Calu3 (cell line): ENCODE data around the gene DERL3. TPM values are rescaled to one million over a fixed set of nuclear protein-coding genes. Genes with fewer than 3 reads are reported as not detected.

ENCODE experiments used
- BruUV-seq: library from RNA; stranded (reverse); fragments of 400-500 nt; replicated peaks from 2 replicates; lab custom pipeline; 2021; lab: Mats Ljungman, UMichigan
- CTCF ChIA-PET: fragments of 300-600 bp; sonication (Branson Sonifier 250); formaldehyde crosslinking; loops from one replicate; lab custom pipeline; 2022; ENCODE audit warnings: antibody characterized with exemption; lab: Charles Lee
- DNase-seq: peaks from one replicate; pipeline ENCODE4 v3.0.0; 2022
- H3K27ac Mint-ChIP-seq: one replicate; pipeline ENCODE4 v1.8.0; 2022; ENCODE audit warnings: mixed read lengths; ENCODE audit not compliant: unreplicated experiment
- H3K27me3 Mint-ChIP-seq: one replicate; pipeline ENCODE4 v1.8.0; 2022; ENCODE audit warnings: mixed read lengths; ENCODE audit not compliant: unreplicated experiment
- H3K36me3 Mint-ChIP-seq: one replicate; pipeline ENCODE4 v1.8.0; 2022; ENCODE audit warnings: mild to moderate bottlenecking, moderate library complexity, mixed read lengths; ENCODE audit not compliant: insufficient read depth, unreplicated experiment
- H3K4me1 Mint-ChIP-seq: one replicate; pipeline ENCODE4 v1.8.0; 2022; ENCODE audit warnings: mild to moderate bottlenecking, low read depth, mixed read lengths; ENCODE audit not compliant: unreplicated experiment
- H3K4me3 Mint-ChIP-seq: one replicate; pipeline ENCODE4 v1.8.0; 2022; ENCODE audit warnings: mild to moderate bottlenecking, low read depth, moderate library complexity, mixed read lengths; ENCODE audit not compliant: unreplicated experiment
- H3K9me3 Mint-ChIP-seq: one replicate; pipeline ENCODE4 v1.8.0; 2022; ENCODE audit warnings: low read depth, mixed read lengths; ENCODE audit not compliant: unreplicated experiment
- CTCF ChIP-seq: fragments of 200-600 bp; IDR thresholded peaks from one replicate; pipeline ENCODE4 v1.8.0; 2022; ENCODE audit warnings: antibody characterized with exemption; ENCODE audit not compliant: unreplicated experiment
- intact Hi-C: fragments of 100-400 bp; cut with micrococcal nuclease; formaldehyde crosslinking; loops from one replicate; pipeline ENCODE4 v1.10.0; 2022; ENCODE audit not compliant: unreplicated experiment
- total RNA-seq: library from RNA; stranded (reverse); gene quantifications from 2 replicates; pipeline ENCODE4 v1.2.3, GENCODE V29; 2022

The DERL3 gene
- total RNA-seq, 1 experiment from 2014 or later: 3.7 TPM

- no peak for DNase-seq
- TF ChIP-seq CTCF: no peak
- Mint-ChIP-seq H3K27me3 (no peaks in the 10 kb centered on the region), H3K4me3 (no peak overlapping the region), H3K36me3 (peaks cover 66% of the 10 kb centered on the region), H3K4me1 (no peaks in the 10 kb centered on the region), H3K9me3 (no peaks in the 10 kb centered on the region), H3K27ac (no peak overlapping the region)
- CTCF ChIA-PET: no interaction called here
- BruUV-seq: no TSS peak
- intact Hi-C loops: no loop called here
Measured at GRCh38 chr22:23793326-23793725, 45.5 kb downstream of the DERL3 start.

- no peaks in the 10 kb centered on the region for H3K27me3 Mint-ChIP-seq
- intact Hi-C loops: no loop called here
- no peak for TF ChIP-seq CTCF
- no peaks in the 10 kb centered on the region for H3K4me1 Mint-ChIP-seq
- CTCF ChIA-PET: no interaction called here
- no peaks in the 10 kb centered on the region for H3K9me3 Mint-ChIP-seq
- H3K36me3 Mint-ChIP-seq: peaks cover 67% of the 10 kb centered on the region
- H3K27ac Mint-ChIP-seq: no peak overlapping the region
- no peak for DNase-seq
- BruUV-seq: no TSS peak
- H3K4me3 Mint-ChIP-seq: no peak overlapping the region
Measured at GRCh38 chr22:23791738-23792645, 46.8 kb downstream of the DERL3 start.

GRCh38 chr22:23790819-23791737 lies 47.7 kb downstream of the DERL3 start:
- DNase-seq: no peak
- no peak overlapping the region for H3K4me3 Mint-ChIP-seq
- CTCF ChIA-PET: interaction anchor here (0.5 kb wide), 1 partner anchor 33 kb away, joined by 3 read pairs; no protein-coding TSS in a partner anchor
- BruUV-seq: no TSS peak
- peaks cover 66% of the 10 kb centered on the region for H3K36me3 Mint-ChIP-seq
- no peaks in the 10 kb centered on the region for H3K4me1 Mint-ChIP-seq
- H3K9me3 Mint-ChIP-seq: no peaks in the 10 kb centered on the region
- no peak overlapping the region for H3K27ac Mint-ChIP-seq
- intact Hi-C loops: no loop called here
- H3K27me3 Mint-ChIP-seq: no peaks in the 10 kb centered on the region
- no peak for TF ChIP-seq CTCF

GRCh38 chr22:23789638-23790037 lies 49.2 kb downstream of the DERL3 start:
- Mint-ChIP-seq H3K27ac (no peak overlapping the region), H3K4me3 (no peak overlapping the region), H3K4me1 (peaks cover 2% of the 10 kb centered on the region), H3K27me3 (no peaks in the 10 kb centered on the region), H3K9me3 (no peaks in the 10 kb centered on the region), H3K36me3 (peaks cover 52% of the 10 kb centered on the region)
- CTCF ChIA-PET: interaction anchor here (0.8 kb wide), 1 partner anchor 19 kb away, joined by 5 read pairs; no protein-coding TSS in a partner anchor
- no peak for DNase-seq
- TF ChIP-seq CTCF: no peak
- intact Hi-C loops: loop anchor here (10.0 kb wide), 1 partner anchor 45 kb away; the partner anchor contains the start of gene DERL3
- no TSS peak for BruUV-seq
